Neutrophil (primary cell): Measurements from ENCODE around the gene TMEM81.
A peak's percentile ranks its signal among the peaks of the same experiment; 100 is the strongest.

ENCODE experiments used
- H3K27ac ChIP-seq: fragments of 200-600 bp; sonication (generic); 2 replicates; pipeline ENCODE4 v1.5.1; 2016; ENCODE audit warnings: mild to moderate bottlenecking, moderate library complexity
- H3K27me3 ChIP-seq: fragments of 200-600 bp; sonication (generic); 2 replicates; pipeline ENCODE4 v1.6.0; 2016; ENCODE audit warnings: mild to moderate bottlenecking
- H3K36me3 ChIP-seq: fragments of 200-600 bp; sonication (generic); 2 replicates; pipeline ENCODE4 v1.5.1; 2017
- H3K4me1 ChIP-seq, 2 experiments: fragments of 200-600 bp in 1 of 2; sonication (generic) in 1 of 2; 1 replicate in 1 of 2; 2 replicates in 1 of 2; pipeline versions ENCODE4 v1.5.1 to v1.6.1; 2013 to 2016; ENCODE audit warnings: low read depth in 1 of 2, low read length in 1 of 2, mild to moderate bottlenecking in 1 of 2, moderate library complexity in 1 of 2; ENCODE audit not compliant: control insufficient read depth in 1 of 2, insufficient read depth in 1 of 2
- H3K4me3 ChIP-seq, 2 experiments: fragments of 200-600 bp in 1 of 2; sonication (generic) in 1 of 2; 1 replicate in 1 of 2; 2 replicates in 1 of 2; pipeline ENCODE4 v1.5.1; 2013 to 2016; ENCODE audit warnings: low read depth in 1 of 2, low read length in 1 of 2, mild to moderate bottlenecking in 1 of 2, moderate library complexity in 1 of 2
- H3K9me3 ChIP-seq: fragments of 200-600 bp; sonication (generic); 2 replicates; pipeline ENCODE4 v1.5.1; 2016
- TF ChIP-seq, protein P1 (sequence below): fragments of 200-600 bp; sonication (generic); IDR thresholded peaks from 2 replicates; pipeline ENCODE4 v1.5.1; 2016; ENCODE audit warnings: antibody characterized with exemption

The TMEM81 gene

DNA sequence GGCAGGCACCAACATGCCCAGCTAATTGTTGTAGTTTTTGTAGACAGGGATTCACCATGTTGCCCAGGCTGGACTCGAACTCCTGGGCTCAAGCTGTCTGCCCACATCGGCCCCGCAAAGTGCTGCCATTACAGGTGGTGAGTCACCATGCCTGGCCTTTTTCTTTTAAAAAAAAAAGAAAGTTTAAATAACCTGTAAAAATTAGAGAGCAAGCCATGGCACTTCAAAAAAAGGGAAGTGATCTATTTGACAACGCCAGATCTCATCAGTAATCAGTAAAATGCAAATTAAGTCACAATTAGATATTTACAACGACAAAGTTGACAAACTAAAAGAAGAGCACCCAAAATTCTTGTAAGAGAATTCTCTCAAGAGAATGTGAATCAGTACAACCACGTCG is 40.5 kb upstream of the TMEM81 start:
- Histone ChIP-seq H3K27me3 (no peaks in the 10 kb centered on the region), H3K9me3 (no peaks in the 10 kb centered on the region), H3K4me1 (peaks cover 39 to 43% of the 10 kb centered on the region in 2 experiments), H3K27ac (no peak overlapping the region), H3K36me3 (no peaks in the 10 kb centered on the region), H3K4me3 (no peak overlapping the region)
- TF ChIP-seq, protein P1, sequence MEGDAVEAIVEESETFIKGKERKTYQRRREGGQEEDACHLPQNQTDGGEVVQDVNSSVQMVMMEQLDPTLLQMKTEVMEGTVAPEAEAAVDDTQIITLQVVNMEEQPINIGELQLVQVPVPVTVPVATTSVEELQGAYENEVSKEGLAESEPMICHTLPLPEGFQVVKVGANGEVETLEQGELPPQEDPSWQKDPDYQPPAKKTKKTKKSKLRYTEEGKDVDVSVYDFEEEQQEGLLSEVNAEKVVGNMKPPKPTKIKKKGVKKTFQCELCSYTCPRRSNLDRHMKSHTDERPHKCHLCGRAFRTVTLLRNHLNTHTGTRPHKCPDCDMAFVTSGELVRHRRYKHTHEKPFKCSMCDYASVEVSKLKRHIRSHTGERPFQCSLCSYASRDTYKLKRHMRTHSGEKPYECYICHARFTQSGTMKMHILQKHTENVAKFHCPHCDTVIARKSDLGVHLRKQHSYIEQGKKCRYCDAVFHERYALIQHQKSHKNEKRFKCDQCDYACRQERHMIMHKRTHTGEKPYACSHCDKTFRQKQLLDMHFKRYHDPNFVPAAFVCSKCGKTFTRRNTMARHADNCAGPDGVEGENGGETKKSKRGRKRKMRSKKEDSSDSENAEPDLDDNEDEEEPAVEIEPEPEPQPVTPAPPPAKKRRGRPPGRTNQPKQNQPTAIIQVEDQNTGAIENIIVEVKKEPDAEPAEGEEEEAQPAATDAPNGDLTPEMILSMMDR, result no peak

DNA sequence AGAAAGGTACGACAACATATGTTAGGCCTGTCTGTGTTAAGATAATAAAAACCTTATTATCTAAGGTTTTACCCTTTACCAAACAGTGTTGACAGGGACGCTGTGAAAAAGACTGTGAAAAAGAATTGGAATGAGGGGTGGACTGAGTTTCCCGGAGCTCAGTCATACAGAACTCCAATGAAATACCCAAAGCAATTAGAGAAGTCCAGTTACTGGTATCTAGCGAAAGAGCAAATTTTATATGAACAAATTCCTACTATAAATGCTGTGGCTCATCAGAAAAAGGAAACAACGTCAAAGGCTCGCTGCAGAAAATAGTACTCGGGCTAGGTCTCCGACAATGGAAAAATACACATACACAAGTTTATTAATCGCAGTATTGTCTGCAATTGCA is 38.2 kb upstream of the TMEM81 start:
- no peaks in the 10 kb centered on the region for H3K27me3 ChIP-seq
- H3K27ac ChIP-seq, result peak overlapping the region; percentile 95
- peaks cover 31 to 43% of the 10 kb centered on the region in 2 experiments for H3K4me1 ChIP-seq
- H3K9me3 ChIP-seq, result no peaks in the 10 kb centered on the region
- TF ChIP-seq, protein P1, result no peak
- peak overlapping the region; percentile 82 to 94 for H3K4me3 ChIP-seq
- H3K36me3 ChIP-seq, result peaks cover 7% of the 10 kb centered on the region

DNA sequence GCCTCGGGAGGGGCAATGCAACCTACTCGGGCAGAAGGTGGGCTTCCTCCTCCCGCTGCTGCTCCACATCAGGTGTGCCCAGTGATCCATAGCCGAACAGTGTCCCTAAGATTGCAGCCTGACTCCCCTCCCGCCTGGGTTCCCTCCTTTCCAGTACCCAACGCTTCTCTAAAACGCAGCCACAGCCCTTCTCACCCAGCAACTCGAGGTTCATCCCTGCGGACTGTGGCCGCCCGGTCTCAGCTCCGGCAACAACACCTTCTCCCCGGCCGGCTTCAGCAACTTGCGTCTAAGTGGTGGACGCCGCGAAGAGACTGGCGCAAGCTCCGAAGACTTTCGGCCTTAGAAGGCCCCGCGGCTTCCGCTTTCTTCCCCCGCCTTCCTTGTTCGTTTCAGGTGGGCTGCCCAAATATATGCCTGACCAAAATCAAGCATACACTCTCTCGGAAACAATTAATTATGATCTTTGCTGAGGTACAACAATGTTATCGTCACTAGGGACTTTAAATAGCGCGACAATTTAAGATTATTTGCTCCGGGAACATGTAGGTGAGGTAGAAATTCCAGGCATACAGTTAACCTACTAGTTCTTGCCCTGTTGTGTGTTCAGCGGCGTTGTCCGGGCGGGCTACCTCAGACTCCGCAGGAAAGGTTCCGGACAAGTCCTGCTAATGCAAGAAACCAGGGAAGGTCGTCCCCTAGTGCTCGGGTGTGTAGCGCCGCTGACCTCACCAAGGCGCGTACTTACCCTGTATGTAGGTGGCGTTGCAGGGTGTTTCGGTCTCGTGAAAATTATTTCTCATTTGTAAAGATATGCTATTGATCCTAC is 37.6 kb upstream of the TMEM81 start, which contains the start of gene RBBP5:
RBBP5 (minus strand) TSS at position 319 of the 829 bp plus-strand sequence; CDS start at position 214, 105 bp downstream.
- peaks cover 7% of the 10 kb centered on the region for H3K36me3 ChIP-seq
- no peaks in the 10 kb centered on the region for H3K9me3 ChIP-seq
- TF ChIP-seq, protein P1, result peak; percentile 61
- peak within 1 kb of the TSS; percentile 95 for H3K27ac ChIP-seq
- H3K4me1 ChIP-seq, result peaks cover 28 to 38% of the 10 kb centered on the region in 2 experiments
- H3K4me3 ChIP-seq, result peak within 1 kb of the TSS; percentile 82 to 94
- no peaks in the 10 kb centered on the region for H3K27me3 ChIP-seq

DNA sequence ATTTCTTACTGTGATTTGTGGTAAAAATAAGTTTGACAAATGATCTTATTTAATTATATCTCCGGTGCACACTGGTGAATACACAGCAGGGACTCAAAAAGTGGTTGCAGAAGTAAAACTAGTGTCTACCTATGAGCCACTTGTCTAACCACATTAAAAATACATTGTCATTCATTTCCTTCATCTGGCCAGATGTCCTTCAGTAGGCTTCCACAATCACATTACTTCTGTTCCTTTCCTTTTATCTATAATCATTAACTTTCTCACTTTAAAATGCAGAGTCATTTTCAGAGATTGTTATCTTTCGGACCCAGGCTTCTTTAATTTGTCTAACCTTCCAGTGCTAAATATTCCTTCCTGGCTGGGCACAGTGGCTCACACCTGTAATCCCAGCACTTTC is 34.5 kb upstream of the TMEM81 start:
- Histone ChIP-seq H3K27me3 (no peaks in the 10 kb centered on the region), H3K4me1 (peaks cover 28 to 38% of the 10 kb centered on the region in 2 experiments), H3K27ac (no peak overlapping the region), H3K4me3 (no peak overlapping the region), H3K36me3 (peaks cover 27% of the 10 kb centered on the region), H3K9me3 (no peaks in the 10 kb centered on the region)
- TF ChIP-seq, protein P1, result no peak

DNA sequence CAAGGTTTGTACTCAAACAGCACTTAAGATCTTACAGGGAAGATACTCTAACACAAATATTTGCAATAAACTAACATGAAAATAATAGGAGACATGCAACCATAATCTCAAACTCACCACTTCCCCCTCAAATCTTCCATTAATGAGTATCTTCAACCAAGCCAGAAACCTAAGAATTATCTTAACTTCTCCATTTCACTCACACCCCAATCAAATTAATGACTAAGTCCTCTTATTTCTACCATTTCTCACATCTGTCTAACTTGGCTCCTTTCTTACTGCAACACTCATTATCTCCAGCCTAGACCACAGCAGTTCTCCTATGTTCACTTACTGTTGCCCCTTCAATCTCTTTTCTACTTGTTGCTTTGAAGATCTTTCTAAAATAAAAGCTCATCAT is 27.1 kb upstream of the TMEM81 start:
- Histone ChIP-seq H3K27ac (no peak overlapping the region), H3K36me3 (peaks cover 66% of the 10 kb centered on the region), H3K9me3 (no peaks in the 10 kb centered on the region), H3K4me3 (no peak overlapping the region), H3K4me1 (no peaks in the 10 kb centered on the region), H3K27me3 (no peaks in the 10 kb centered on the region)
- TF ChIP-seq, protein P1, result no peak
